GM18867 (cell line): ENCODE measurements around the gene PUDP.
"Not testable (repeated sequence)": the region's sequence is repeated elsewhere in the genome, so short reads cannot be mapped to it uniquely, and the experiment has no call there.

Experiments used
- ATAC-seq: cut with Tn5 transposase; IDR thresholded peaks from one replicate; pipeline ENCODE4 v1.9.1; 2021; ENCODE audit warnings: mild to moderate bottlenecking, moderate library complexity; ENCODE audit not compliant: unreplicated experiment

PUDP gene

GRCh38 chrX:7045238-7045955, 102.6 kb downstream of the PUDP start:
- ATAC-seq = no peak

DNA sequence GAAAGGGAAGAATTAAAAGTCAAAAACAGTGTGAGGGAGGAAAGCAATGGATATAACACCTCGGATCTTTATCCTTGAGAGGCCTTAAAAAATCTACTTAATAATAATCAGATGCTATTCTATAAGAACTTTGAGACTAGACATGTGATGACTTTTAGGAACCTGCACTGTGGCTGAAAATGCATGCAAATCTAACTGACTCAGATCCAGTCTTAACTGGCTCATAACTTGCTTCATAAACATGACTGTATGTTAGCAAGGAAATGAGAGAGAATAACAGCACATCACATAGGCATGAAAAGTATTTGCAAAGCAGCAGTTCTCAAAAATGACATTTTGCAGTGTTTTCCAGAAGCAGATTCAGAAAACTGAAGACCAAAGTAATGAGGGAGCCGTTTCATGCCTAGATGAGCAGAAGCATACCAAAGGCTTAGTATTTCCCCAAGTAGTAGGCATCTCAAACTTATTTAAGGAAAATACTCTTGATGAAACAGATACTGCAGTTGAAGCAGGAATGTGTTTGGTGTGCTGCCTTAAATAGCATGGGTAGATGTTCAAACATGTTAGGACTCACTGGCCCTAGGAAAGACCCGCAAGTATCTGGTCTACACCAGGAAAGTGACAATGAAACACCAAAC, 104.0 kb downstream of the PUDP start:
- ATAC-seq = not testable (repeated sequence)

DNA sequence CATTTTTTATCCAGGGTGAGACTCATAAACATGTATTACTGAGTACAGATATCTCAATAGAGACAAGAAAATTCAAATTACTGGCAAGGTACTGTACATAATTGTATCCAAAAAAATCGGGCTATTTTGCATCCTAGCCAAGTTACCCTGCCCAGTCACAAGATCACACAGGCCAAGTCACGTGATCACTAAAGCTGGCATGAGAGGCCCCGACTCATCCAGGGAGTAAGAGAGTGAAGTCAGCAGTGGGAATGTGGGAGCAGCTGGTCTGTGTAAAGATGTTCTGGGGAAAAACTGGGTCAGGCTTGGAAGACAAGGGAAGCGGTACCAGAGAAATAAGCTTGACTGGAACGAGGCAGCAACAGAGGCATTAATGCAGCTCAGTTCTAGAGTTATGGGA, 119.7 kb downstream of the PUDP start:
- ATAC-seq = no peak

DNA sequence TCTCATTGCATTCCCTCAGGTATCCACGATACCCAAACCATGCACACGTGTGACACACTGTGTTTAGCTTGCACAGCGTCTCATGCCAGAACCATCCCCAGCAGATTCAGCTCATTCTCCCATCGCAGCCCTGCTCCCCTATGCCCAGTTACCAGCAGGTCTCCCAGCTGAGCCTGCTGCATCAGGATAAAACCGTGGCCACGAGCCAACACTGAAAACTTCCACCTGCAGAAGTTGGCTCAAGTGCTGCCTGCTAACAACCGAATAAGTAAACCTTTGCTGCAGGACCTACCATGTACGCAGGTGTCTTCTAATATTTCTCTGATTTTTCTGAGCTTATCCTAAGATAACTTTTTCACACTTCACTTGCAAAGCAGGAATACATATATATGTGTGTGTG, 120.9 kb downstream of the PUDP start:
- ATAC-seq = no peak

GRCh38 chrX:7026365-7026764, 121.6 kb downstream of the PUDP start:
- ATAC-seq = not testable (repeated sequence)

DNA sequence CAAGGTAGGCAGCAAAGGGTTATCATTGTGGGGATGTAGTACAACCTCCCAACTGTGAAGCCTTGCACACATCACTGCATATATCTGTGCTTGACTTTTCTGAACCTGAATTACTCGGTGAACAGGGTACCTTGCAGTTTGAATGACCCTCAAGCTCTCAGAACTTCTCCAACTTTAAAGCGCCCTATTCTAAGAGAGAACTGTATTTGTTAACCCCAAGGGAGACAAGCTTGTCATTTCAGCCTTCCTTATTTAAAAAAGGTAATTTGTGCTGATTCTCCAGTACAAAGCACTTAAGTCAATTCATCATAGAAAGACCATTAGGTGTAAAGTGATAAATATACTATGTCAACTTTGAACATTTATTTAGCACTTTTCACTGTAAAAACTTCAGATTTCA, 122.5 kb downstream of the PUDP start:
- no peak for ATAC-seq

DNA sequence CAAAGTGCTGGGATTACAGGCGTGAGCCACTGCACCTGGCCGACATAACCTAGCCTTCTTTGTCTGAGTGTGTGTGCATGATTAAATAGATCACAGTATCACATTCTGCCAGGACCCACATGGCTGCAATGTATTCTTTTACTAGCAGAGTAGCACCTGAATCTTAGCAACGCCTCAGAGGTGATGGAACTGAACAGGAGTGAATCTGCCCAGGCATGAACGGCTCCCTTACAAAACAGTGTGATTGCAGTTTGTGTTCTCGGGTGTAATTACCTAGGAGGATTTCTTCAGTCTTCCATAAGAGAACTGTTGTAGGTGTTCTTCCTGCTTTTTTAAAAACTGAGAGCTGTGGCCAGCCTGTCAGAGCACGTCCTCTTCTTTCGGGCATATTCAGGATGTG, 123.1 kb downstream of the PUDP start:
- ATAC-seq = no peak

- not testable (repeated sequence) for ATAC-seq
Measured at GRCh38 chrX:7022996-7023395, 125.0 kb downstream of the PUDP start.

- ATAC-seq = no peak
Measured at GRCh38 chrX:7021991-7022390, 126.0 kb downstream of the PUDP start.

DNA sequence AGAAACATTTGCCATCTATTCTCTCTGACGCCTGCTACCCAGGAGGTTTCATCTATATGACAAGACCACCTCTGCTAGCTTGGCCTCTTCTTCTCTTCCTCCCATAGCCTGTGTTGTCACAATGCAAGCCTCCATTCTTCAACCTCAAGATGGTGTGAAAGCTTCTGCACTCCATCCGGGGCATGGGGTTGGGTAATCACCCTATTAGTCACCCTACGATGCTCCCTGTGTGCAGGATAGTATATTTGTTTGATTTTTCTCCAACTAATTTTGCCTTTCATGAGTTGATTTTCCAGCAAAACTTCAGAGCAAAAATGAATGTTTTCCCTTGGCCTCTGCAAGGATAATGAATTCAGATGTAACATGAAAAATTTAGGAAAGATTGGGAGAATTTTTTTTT, 128.4 kb downstream of the PUDP start:
- no peak for ATAC-seq

DNA sequence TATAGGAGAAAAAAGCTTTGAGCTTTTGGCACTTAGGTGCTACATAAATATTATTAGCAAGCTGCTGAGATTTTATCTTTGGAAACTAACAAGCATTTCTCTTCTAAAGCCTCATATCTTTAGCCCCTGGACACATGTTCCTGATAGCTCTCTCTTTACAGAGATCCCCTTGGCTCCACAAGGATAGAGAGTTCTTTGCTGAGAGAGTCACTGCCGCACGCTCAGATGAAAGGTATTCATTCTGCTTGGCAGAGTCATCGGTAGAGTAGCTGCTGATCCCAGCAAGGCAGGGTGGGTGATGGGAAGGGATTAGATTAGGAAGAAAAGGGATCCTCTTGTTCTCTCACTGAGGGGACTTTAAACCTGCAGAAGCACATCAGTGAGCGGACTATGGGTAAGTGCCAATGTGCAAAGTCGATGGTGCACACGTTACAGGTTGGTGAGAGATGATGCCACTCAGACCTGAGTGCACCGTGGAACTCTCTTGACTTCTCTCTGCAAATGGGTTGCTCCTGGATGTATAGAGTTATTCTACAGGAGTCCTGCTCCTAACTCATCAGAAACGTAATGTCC, 135.6 kb downstream of the PUDP start:
- ATAC-seq = not testable (repeated sequence)

GRCh38 chrX:7010897-7011296, 137.1 kb downstream of the PUDP start:
- not testable (repeated sequence) for ATAC-seq

- ATAC-seq = not testable (repeated sequence)
Measured at GRCh38 chrX:7007328-7007727, 140.6 kb downstream of the PUDP start.
